Activated T-cell treated with anti-CD3 and anti-CD28 coated beads for 4 hours (primary cell): Measurements from ENCODE around the gene RPL37A.

Source experiments
- DNase-seq: peaks from one replicate; pipeline ENCODE4 v3.0.0-alpha.2; 2020

The RPL37A gene

GRCh38 chr2:216491793-216492596 is 6.6 kb upstream of the RPL37A start:
- no peak for DNase-seq

DNA sequence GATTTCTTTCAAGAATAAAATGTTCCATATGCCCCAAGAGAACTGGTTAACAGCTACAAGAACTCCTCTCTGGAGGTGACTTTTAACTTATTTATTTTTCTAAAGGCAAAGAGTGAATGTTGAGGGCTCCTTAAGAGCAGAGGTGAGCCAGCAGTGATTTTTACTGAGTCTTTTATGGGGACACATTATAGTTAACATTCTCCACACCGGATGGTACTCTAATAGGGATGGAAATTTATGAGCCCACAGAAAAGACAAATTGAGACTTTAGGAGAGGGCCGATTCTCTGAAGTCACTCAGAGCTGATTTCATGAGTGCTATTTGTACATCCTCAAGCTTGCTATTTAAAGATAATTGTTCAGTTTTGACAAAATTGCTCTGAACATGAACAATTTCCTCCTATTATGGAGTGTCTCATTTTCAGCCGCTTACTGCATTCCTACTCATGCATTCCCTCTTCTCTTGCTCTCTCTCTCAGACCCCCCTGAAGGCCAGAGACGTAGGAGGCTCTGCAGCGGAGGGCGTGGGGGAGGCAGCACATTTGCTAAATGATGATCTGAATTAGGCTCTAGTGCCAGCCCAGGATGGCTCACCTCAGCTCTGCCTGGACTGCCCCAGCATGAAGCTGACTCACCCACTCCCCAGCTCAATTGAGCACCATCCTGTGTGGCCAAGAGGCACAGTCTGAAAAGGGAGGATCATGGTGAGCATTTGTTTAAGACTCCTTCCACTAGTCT is 5.9 kb upstream of the RPL37A start:
- no peak for DNase-seq

DNA sequence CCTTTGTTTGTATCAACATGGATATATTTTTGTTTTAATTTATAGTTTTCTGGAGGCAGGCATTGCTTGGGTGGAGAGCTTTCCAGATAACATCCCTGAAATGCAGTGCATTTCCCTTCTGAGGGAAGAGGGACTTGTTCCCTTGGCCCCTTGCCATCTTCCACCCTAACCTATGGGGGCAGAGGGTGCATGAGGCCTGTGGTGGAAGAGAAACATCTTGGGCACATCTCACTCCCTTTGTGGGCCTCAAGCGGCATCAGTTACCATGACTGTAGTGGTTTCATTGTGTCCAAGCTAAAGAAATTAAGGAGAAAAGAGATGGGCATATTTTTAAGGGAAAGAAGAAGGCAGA is 5.3 kb upstream of the RPL37A start:
- DNase-seq: no peak

DNA sequence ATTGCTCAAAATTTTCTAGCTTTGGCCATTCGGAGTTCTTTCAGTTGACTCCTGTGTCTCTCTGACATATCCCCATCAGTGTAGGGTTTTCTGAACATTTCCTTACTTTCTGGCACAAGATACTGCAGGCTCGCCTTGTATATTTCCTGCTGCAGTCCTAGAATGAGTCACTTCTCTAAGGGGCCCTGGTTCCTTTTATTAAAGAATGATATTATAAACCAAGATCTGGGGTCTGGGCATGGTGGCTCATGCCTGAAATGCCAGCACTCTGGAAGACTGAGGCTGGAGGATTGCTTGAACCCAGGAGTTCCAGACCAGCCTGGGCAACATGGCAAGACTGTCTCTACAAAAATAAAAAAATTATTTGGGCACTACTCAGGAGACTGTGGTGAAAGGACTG is 3.0 kb upstream of the RPL37A start:
- no peak for DNase-seq

- DNase-seq: no peak
Measured at GRCh38 chr2:216497382-216498069, 1.1 kb upstream of the RPL37A start.

DNA sequence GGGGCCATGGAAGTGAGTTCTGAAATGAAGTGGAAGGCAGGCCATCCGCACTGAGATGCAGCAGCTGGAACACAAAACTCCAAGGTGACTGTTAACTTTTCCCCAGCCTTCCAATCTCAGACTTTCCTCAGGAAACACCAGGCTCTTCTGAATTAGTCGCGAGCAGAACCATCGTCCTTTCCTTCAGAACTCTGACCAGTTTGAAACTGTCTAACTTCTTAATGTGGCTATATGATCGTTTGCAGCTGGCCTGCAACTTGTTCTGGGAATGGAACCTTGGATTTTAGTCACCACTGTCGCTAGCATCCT is 620 bp upstream of the RPL37A start:
- DNase-seq: no peak

GRCh38 chr2:216499641-216500218 is 1.1 kb downstream of the RPL37A start:
- DNase-seq: no peak

DNA sequence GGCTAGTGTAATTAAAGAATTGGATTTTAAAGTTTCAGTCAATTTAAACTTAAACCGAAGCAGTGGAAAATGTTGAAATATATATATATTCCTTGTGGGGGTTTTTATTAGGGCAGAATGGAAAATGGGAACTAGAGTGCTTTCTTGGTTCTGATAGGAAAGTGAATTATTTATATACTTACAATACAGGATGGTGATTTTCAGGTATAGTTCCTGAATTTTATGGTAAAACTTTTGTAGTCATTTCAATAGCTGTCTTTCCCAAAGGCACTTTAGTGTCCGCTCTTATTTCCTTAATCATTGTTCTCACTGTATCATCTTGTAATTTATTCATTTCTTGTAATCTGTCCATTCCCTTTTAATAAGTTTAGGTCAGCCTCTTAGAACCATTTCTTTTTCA is 1.9 kb downstream of the RPL37A start:
- DNase-seq: no peak

DNA sequence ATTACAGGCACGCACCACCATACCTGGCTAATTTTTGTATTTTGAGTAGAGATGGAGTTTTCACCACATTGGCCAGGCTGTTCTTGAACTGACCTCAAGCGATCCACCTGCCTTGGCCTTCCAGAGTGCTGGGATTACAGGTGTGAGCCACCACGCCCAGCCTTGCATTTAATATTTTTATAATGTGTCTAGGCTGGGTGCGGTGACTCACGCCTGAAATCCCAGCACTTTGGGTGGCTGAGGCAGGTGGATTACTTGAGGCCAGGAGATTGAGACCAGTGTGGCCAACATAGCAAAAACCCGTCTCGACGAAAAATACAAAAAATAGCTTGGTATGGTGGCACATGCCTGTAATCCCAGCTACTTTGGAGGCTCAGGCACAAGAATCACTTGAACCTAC is 3.2 kb downstream of the RPL37A start:
- DNase-seq: no peak

- no peak for DNase-seq
Measured at GRCh38 chr2:216502381-216503158, 3.9 kb downstream of the RPL37A start.

DNA sequence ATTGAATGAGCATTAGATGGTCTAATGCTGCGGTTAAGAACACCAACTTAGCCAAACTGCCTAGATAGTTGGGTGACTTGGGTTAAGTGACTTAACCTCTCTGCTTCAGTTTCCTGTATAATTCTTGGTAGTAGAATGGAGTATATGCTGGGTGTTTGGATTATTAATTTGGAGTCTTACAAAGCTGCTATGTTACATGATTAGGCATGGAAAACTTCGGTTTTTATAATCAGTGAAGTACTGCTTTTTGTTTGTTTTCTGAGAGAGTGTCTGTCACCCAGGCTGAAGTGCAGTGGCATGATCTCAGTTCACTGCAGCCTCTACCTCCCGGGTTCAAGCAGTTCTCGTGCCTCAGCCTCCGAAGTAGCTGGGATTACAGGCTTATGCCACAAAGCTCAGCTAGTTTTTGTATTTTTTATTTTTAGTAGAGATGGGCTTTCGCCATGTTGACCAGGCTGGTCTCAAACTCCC is 4.5 kb downstream of the RPL37A start:
- DNase-seq: no peak

DNA sequence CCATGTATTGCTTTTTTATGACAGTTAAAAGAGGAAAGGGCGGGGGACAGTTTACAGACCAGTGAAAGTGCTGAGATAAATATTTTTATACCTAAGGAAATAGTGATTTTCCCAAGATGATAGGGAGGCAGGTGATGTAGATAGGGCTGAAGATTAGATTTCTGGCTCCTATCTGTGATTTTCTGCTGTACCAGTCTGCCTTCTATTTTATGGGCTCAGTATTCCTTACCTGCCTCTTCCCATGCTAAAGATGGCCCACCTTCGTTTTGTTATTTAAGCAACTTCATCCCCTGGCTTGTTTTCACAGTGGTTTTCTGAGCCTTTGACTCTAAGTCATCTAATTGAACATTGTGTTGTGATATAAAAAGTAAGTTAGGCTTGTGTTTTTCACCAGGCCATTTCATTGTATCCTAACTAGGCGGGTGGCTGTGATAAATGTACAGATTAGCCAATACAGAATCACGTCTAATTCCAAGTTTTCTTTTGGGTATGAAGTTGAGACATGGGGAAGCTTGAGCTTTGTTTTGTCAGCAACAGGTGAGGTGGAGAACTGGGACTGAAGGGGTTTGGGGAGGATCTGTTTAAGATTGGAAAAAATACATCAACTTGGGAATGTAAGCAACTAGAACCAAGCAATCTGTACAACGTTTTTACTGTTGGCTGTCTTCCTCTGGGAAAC is 5.2 kb downstream of the RPL37A start:
- no peak for DNase-seq

DNA sequence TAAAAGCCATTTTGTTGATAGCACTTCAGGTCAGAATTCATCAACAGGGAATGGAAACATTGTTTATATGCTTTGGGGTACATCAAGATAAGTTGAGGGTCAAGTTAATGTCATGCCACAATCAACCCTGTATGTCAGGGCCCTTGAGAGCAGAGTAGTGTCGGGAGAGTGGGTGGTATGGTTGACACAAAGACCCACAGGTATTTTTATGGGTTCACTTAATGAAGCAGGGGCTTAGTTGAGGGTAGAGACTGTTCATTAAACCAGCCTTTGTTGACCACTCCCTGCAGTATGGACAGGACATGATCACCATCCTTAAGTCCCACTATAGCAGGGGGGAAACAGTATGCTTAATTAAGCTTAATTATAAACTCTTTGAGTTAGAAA is 5.7 kb downstream of the RPL37A start:
- DNase-seq: no peak

DNA sequence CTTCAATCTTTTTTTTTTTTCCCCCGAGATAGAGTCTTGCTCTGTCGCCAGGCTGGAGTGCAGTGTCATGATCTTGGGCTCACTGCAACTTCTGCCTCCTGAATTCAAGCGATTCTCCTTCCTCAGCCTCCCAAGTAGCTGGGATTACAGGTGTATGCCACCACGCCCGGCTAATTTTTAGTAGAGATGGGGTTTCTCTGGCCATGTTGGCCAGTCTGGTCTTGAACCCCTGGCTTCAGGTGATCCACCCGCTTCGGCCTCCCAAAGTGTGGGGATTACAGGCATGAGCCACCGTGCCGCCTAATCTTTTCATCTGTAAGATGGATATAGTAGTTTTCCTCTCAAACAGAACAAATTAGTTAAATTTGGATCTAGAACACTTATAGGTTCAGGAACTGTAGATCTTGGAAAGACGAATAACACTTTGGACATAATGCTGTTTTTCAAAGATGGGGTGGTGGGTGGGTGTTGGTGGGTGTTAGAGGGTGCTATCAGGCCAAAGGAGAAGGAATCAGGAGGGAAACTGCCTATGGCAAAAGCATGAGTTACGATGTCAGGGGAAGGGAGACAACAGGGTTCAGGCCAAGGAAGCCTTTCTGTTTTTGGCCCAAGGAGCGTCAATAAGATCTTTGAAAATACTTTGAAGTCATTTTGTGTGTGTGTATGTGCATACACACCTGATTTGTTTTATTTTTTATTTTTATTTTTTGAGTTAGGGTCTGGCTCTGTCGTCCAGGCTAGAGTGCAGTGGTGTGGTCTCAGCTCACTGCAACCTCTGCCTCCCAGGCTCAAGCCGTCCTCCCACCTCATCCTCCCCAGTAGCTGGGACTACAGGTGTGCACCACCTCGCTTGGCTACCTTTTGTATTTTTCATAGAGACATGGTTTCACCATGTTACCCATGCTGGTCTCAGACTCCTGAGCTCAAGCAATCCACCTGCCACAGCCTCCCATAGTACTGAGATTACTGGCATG is 6.8 kb downstream of the RPL37A start:
- DNase-seq: no peak

DNA sequence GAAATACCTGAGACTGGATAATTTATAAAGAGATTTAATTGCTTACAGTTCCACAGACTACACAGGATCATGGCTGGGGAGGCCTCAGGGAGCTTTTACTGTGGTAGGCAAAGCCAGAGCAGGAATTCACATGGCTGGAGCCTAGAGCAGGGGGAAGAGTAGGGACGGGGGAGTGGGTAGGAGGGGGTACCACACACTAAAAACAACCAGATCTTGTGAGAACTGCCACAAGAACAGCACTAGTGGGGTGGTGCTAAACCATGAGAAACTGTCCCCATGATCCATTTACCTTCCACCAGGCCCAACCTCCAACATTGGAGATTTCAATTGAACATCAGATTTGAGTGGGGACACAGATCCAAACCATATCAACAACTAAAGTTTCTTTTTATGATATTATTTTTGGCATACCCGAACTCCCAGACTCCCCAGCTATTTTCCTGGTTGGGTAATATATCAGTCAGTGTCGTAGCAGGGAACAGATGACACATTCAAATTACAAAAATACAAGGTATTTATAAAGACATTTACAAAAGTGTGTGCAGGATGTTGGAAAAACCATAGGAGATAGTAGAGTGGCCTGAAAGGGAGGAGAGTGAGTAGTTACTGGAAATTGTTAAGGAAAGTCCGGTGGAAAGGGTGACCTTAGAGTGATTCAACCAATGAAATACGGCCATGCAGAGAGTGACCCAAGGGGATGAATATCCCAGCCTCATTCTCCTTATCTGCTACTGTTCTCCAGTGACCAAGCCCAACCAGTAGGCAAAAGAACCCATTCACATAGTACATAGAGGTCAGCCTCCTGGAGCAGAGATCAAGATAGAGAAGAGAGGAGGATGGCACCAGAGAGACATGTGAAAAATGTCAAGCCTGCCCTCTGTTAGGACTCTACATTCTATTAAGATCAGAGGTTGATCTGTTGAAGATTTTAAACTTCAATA is 8.8 kb downstream of the RPL37A start:
- no peak for DNase-seq

- no peak for DNase-seq
Measured at GRCh38 chr2:216508229-216508628, 9.6 kb downstream of the RPL37A start.

GRCh38 chr2:216516730-216517350 is 18.2 kb downstream of the RPL37A start:
- DNase-seq: no peak

DNA sequence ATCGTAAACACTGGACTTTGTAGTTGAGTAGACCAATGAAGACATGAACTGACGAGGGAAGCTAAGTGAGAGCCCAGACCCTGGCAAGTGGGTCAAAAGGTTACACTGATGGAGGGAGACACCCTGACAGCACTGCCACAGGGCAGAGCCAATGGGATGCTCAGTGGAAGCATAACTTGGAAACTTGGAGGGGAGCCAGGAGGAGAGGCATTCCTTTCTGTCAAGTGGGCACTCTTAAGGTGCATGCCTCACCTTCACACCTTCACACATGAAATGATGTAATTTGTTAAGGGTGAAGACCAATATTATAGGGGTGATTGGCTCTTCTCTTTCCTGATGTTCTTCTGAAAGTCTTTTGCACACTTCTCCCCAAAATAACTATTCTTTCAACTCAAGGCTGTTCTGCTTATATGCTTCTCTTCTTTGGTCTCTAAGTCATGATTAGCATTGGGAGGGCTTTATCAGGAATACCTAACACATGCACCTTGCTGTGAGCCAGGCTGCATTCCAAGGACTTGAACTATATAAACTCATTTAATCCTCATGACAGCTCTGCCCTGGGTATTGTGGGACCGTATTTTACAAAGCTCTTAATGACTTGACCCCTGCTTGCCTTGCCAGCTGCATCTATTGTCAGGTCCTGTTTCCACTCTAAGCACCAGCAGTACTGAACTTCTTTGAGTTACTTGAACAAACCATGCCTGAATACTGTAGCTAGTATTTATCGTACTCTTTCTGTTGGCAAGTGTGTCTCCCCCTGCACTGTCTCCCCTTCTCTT is 19.0 kb downstream of the RPL37A start:
- DNase-seq: no peak
